ENCODE measurements around the gene CLTRN. TPM values are rescaled to one million over a fixed set of nuclear protein-coding genes. Genes with fewer than 3 reads are reported as not detected.

Gene CLTRN
- total and polyA plus RNA-seq, 2 of the 13 experiments (the other 11 are each of a cell fraction or from before 2014, with no cell fraction given), result 0.37 to 0.53 TPM

DNA sequence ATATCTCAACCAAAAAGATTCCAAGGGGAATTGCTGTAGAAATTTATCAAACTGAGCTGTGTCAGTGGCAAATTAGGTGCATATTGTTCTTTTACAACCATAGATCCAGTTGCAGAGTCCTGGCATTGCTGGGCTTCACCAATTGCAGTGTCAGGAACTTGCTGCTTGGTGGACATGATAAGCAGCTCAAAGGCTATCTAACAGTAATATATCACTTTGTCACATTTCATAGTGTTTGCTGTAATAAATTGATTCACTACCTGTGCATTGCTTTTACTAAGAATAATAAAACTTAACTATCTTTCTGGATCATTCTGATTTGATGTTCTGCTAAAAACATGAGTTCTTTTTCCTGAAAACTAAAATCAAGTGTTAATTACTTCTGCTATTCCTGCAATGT, 33.0 kb downstream of the CLTRN start:
- no peaks in the 10 kb centered on the region for H3K79me2 ChIP-seq (ENCODE audit: insufficient read depth, low read length)
- no peaks in the 10 kb centered on the region for H4K20me1 ChIP-seq (ENCODE audit: insufficient read depth, low read length)
- POLR2A ChIA-PET, result no interaction called here
- H3K27me3 ChIP-seq (ENCODE audit: control insufficient read depth in 1 of 2, insufficient read depth in 2 of 2, low read length in 2 of 2), result no peaks in the 10 kb centered on the region
- ATAC-seq (no peak), FAIRE-seq (no peak), DNase-seq (ENCODE audit: low spot score) (no peak)
- H3K9ac ChIP-seq (ENCODE audit: insufficient read depth, low read depth, low read length), result no peak overlapping the region
- in situ Hi-C loops (cut with HindIII; ENCODE audit: extremely low pct_ligation_motif_present, low pct_unique_long_range_greater_than_20kb), result no loop called here
- no peaks in the 10 kb centered on the region for H3K9me3 ChIP-seq (ENCODE audit: low read length)
- H3K4me1 ChIP-seq (ENCODE audit: insufficient read depth, low read length), result no peaks in the 10 kb centered on the region
- H2AFZ ChIP-seq (ENCODE audit: low read length), result no peak overlapping the region
- no peak overlapping the region for H3K4me3 ChIP-seq (replicated peaks in 1 of 3; ENCODE audit: insufficient read depth in 1 of 3, low read depth in 2 of 3, low read length in 3 of 3)
- intact Hi-C loops (cut with micrococcal nuclease; ENCODE audit: unreplicated experiment), result no loop called here
- BruUV-seq (replicated peaks), result no TSS peak
- no peak overlapping the region for H3K27ac ChIP-seq (ENCODE audit: extremely low read length, insufficient read depth, low read length)
- no peak overlapping the region for H3K4me2 ChIP-seq (ENCODE audit: low read depth, low read length)
- CTCF ChIA-PET (ENCODE audit: low intra/inter-chr PET ratio, low total read pairs), result no interaction called here
- TF ChIP-seq, protein P1, sequence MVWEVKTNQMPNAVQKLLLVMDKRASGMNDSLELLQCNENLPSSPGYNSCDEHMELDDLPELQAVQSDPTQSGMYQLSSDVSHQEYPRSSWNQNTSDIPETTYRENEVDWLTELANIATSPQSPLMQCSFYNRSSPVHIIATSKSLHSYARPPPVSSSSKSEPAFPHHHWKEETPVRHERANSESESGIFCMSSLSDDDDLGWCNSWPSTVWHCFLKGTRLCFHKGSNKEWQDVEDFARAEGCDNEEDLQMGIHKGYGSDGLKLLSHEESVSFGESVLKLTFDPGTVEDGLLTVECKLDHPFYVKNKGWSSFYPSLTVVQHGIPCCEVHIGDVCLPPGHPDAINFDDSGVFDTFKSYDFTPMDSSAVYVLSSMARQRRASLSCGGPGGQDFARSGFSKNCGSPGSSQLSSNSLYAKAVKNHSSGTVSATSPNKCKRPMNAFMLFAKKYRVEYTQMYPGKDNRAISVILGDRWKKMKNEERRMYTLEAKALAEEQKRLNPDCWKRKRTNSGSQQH (CRISPR knock-in tag; IDR thresholded peaks at IDR 0.05; ENCODE audit: low read depth), result no peak
- TF ChIP-seq ZNF777 (CRISPR knock-in tag; IDR thresholded peaks at IDR 0.05) (no peak), REXO4 (CRISPR knock-in tag; IDR thresholded peaks at IDR 0.05; ENCODE audit: borderline replicate concordance) (no peak), ZNF598 (CRISPR knock-in tag; IDR thresholded peaks at IDR 0.05; ENCODE audit: borderline replicate concordance) (no peak), ZNF713 (CRISPR knock-in tag; IDR thresholded peaks at IDR 0.05) (no peak), ZNF660 (CRISPR knock-in tag; IDR thresholded peaks at IDR 0.05; ENCODE audit: borderline replicate concordance, low read depth) (no peak), MIXL1 (CRISPR knock-in tag; IDR thresholded peaks at IDR 0.05) (no peak), ZNF883 (CRISPR knock-in tag; IDR thresholded peaks at IDR 0.05; ENCODE audit: not compliant biosample characterization) (no peak), GATAD2A (CRISPR knock-in tag; IDR thresholded peaks at IDR 0.05) (no peak)
- TF ChIP-seq, protein P2, sequence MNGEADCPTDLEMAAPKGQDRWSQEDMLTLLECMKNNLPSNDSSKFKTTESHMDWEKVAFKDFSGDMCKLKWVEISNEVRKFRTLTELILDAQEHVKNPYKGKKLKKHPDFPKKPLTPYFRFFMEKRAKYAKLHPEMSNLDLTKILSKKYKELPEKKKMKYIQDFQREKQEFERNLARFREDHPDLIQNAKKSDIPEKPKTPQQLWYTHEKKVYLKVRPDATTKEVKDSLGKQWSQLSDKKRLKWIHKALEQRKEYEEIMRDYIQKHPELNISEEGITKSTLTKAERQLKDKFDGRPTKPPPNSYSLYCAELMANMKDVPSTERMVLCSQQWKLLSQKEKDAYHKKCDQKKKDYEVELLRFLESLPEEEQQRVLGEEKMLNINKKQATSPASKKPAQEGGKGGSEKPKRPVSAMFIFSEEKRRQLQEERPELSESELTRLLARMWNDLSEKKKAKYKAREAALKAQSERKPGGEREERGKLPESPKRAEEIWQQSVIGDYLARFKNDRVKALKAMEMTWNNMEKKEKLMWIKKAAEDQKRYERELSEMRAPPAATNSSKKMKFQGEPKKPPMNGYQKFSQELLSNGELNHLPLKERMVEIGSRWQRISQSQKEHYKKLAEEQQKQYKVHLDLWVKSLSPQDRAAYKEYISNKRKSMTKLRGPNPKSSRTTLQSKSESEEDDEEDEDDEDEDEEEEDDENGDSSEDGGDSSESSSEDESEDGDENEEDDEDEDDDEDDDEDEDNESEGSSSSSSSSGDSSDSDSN (CRISPR knock-in tag; IDR thresholded peaks at IDR 0.05), result no peak
- TF ChIP-seq, protein P3, sequence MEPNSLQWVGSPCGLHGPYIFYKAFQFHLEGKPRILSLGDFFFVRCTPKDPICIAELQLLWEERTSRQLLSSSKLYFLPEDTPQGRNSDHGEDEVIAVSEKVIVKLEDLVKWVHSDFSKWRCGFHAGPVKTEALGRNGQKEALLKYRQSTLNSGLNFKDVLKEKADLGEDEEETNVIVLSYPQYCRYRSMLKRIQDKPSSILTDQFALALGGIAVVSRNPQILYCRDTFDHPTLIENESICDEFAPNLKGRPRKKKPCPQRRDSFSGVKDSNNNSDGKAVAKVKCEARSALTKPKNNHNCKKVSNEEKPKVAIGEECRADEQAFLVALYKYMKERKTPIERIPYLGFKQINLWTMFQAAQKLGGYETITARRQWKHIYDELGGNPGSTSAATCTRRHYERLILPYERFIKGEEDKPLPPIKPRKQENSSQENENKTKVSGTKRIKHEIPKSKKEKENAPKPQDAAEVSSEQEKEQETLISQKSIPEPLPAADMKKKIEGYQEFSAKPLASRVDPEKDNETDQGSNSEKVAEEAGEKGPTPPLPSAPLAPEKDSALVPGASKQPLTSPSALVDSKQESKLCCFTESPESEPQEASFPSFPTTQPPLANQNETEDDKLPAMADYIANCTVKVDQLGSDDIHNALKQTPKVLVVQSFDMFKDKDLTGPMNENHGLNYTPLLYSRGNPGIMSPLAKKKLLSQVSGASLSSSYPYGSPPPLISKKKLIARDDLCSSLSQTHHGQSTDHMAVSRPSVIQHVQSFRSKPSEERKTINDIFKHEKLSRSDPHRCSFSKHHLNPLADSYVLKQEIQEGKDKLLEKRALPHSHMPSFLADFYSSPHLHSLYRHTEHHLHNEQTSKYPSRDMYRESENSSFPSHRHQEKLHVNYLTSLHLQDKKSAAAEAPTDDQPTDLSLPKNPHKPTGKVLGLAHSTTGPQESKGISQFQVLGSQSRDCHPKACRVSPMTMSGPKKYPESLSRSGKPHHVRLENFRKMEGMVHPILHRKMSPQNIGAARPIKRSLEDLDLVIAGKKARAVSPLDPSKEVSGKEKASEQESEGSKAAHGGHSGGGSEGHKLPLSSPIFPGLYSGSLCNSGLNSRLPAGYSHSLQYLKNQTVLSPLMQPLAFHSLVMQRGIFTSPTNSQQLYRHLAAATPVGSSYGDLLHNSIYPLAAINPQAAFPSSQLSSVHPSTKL (CRISPR knock-in tag; IDR thresholded peaks at IDR 0.05), result no peak
- TF ChIP-seq, protein P4, sequence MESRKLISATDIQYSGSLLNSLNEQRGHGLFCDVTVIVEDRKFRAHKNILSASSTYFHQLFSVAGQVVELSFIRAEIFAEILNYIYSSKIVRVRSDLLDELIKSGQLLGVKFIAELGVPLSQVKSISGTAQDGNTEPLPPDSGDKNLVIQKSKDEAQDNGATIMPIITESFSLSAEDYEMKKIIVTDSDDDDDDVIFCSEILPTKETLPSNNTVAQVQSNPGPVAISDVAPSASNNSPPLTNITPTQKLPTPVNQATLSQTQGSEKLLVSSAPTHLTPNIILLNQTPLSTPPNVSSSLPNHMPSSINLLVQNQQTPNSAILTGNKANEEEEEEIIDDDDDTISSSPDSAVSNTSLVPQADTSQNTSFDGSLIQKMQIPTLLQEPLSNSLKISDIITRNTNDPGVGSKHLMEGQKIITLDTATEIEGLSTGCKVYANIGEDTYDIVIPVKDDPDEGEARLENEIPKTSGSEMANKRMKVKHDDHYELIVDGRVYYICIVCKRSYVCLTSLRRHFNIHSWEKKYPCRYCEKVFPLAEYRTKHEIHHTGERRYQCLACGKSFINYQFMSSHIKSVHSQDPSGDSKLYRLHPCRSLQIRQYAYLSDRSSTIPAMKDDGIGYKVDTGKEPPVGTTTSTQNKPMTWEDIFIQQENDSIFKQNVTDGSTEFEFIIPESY (CRISPR knock-in tag; IDR thresholded peaks at IDR 0.05), result no peak
- H3K36me3 ChIP-seq (replicated peaks in 1 of 2; ENCODE audit: control insufficient read depth in 1 of 2, insufficient read depth in 2 of 2, low read length in 2 of 2), result no peaks in the 10 kb centered on the region

Measured in HepG2 (cell line).